HAP-1 (cell line): ENCODE measurements around the gene SMAD9.

ENCODE experiments used
- DNase-seq, 2 experiments: peaks; one replicate each; pipeline ENCODE4 v3.0.0-alpha.2; 2016 to 2020; ENCODE audit warnings: low spot score in 2 of 2
- H3K27me3 ChIP-seq: fragments of 250-450 bp; sonication (Bioruptor Pico); 2 replicates; pipeline ENCODE4 v1.5.1; 2020; ENCODE audit warnings: low read depth, mild to moderate bottlenecking, moderate library complexity
- H3K36me3 ChIP-seq: fragments of 250-450 bp; sonication (Bioruptor Pico); replicated peaks from 2 replicates; pipeline ENCODE4 v1.5.1; 2020; ENCODE audit warnings: mild to moderate bottlenecking
- H3K4me1 ChIP-seq: fragments of 250-450 bp; sonication (Bioruptor Pico); 2 replicates; pipeline ENCODE4 v1.5.1; 2020; ENCODE audit warnings: mild to moderate bottlenecking
- H3K4me3 ChIP-seq: fragments of 250-450 bp; sonication (Bioruptor Pico); 2 replicates; pipeline ENCODE4 v1.5.1; 2020; ENCODE audit warnings: mild to moderate bottlenecking, moderate library complexity
- H3K9me3 ChIP-seq: fragments of 250-450 bp; sonication (Bioruptor Pico); 2 replicates; pipeline ENCODE4 v1.5.1; 2020; ENCODE audit warnings: mild to moderate bottlenecking, moderate library complexity
- in situ Hi-C: fragments of 300-500 bp; cut with MboI; formaldehyde crosslinking; loops from 3 replicates; pipeline ENCODE4 v1.14.3; 2020; ENCODE audit warnings: low sequenced_read_pairs, inconsistent platforms, mixed read lengths

SMAD9 gene

DNA sequence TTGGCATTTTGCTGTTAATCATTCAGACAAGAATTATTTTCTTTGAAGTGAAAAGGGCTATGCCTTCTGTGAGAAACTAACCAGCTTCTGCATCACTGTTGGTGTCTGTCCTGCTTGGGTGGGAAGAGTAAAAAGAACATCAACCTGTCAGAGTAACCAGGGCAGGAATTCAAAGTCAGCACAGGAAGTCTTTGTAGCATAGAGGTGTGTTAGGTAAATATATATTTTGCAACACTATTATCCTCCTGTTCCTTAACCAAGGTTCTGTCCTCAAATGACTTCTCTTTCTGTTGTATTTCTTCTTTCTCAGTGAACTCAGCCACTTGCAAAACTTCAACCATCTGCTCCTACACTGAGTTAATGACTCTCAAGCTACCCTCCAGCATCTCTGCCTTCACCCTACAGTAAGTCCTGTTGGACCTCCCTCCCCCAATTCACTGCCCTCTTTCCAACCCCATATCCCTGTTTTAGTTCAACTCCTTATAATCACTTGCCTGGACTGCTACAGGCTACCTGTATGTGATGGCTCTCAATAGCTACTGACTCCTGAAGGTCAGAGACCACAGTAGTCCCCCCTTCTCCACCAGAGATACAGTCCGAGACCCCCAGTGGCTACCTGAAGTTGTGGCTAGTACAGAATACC is 49.9 kb downstream of the SMAD9 start:
- H3K4me1 ChIP-seq = peaks cover under 1% of the 10 kb centered on the region; the same call in 1 of the 2 replicates
- in situ Hi-C loops = no loop called here
- no peaks in the 10 kb centered on the region for H3K27me3 ChIP-seq
- DNase-seq = no peak
- no peaks in the 10 kb centered on the region for H3K9me3 ChIP-seq
- no peak overlapping the region for H3K4me3 ChIP-seq
- H3K36me3 ChIP-seq = peaks cover under 1% of the 10 kb centered on the region

- H3K27me3 ChIP-seq = no peaks in the 10 kb centered on the region
- DNase-seq = no peak
- H3K36me3 ChIP-seq = peaks cover 7% of the 10 kb centered on the region
- in situ Hi-C loops = no loop called here
- no peak overlapping the region for H3K4me3 ChIP-seq
- H3K9me3 ChIP-seq = no peaks in the 10 kb centered on the region
- no peaks in the 10 kb centered on the region for H3K4me1 ChIP-seq
These were observed 53.8 kb downstream of the SMAD9 start for GRCh38 chr13:36866232-36866631.

DNA sequence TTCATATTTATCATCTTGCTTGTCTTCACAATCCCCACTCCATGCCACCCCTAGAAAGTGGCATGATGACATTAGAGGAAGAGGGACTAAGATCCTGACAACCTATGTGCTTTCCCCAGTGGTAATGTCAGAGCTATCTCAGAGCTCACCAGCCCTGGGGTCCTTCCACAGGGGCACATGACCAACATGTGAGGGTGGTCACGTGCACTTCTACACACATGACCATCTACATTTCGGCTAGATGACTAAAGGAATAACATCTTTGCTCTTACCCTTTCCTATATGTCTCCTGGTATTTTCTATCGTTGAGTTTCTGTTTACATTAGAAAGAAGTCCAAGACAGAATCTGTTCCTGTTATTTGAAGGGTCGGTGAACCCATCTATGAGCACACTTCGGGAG is 54.8 kb downstream of the SMAD9 start:
- H3K4me3 ChIP-seq = no peak overlapping the region
- H3K27me3 ChIP-seq = no peaks in the 10 kb centered on the region
- peaks cover 7% of the 10 kb centered on the region for H3K36me3 ChIP-seq
- no peaks in the 10 kb centered on the region for H3K4me1 ChIP-seq
- no peak for DNase-seq
- no peaks in the 10 kb centered on the region for H3K9me3 ChIP-seq
- in situ Hi-C loops = no loop called here

DNA sequence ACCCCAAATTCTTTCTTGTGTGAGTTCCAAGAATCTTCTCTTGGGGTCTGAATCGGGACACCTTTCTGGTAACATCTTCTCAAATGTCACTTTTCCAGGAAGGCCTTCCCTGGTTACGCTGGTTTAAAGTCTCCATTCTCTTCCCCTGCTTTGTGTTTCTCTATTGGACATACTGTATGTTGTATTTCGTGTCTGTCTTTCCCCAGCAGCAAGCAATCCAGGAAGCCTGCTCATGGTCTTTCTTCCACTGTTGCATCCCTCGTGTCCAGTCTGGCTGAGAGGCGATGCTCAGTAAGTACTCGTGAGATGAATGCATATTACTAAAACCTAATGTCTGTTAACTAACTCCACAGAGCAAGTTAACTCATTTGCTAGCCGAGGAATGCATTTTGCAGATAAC is 57.3 kb downstream of the SMAD9 start:
- Histone ChIP-seq H3K4me1 (no peaks in the 10 kb centered on the region), H3K9me3 (no peaks in the 10 kb centered on the region), H3K36me3 (peaks cover 7% of the 10 kb centered on the region), H3K4me3 (no peak overlapping the region), H3K27me3 (no peaks in the 10 kb centered on the region)
- DNase-seq = no peak
- in situ Hi-C loops = no loop called here

DNA sequence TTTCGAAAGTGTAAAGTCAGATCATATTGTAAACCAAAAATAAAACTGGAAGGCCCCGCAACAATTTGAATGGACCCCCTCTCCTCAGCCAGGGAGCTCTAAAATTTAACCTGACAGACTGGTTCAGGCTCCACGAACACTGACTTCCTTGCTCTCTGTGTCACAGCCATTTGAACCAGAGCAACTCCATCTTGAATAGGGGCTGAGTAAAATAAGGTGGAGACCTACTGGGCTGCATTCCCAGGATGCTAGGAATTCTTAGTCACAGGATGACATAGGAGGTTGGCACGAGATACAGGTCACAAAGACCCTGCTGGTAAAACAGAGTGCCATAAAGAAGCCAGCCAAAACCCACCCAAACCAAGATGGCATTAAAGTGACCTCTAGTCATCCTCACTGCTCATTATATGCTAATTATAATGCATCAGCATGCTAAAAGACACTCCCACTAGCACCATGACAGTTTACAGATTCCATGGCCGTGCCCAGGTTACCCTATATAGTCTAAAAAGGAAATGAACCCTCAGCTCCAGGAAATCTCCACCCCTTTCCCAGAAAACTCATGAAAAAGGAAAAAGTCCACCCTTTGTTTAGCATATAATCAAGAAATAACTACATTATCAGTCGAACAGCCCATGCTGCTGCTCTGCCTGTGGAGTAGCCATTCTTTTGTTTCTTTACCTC is 57.9 kb downstream of the SMAD9 start:
- in situ Hi-C loops = no loop called here

DNA sequence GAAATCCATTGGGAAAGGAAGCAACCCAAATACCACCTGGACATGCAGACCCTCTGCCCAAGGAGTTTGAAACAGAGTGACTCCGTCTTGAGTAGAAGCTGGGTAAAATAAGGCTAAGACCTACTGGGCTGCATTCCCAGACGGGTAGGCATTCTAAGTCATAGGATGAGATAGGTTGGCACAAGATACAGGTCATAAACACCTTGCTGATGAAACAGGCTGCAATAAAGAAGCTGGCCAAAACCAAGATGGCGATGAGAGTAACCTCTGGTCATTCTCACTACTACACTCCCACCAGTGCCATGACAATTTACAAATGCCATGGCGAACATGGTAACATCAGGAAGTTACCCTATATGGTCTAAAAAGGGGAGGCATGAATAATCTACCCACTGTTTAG is 60.8 kb downstream of the SMAD9 start:
- H3K9me3 ChIP-seq = no peaks in the 10 kb centered on the region
- H3K4me3 ChIP-seq = no peak overlapping the region
- 0 out of 2 replicates have a peak, but pooled peaks cover 3% of the 10 kb centered on the region for H3K36me3 ChIP-seq
- H3K4me1 ChIP-seq = no peaks in the 10 kb centered on the region
- H3K27me3 ChIP-seq = no peaks in the 10 kb centered on the region
- DNase-seq = no peak
- in situ Hi-C loops = loop anchor here (10.0 kb wide), 1 partner anchor 126 kb away; no protein-coding TSS in a partner anchor

More for the DNA sequence above, 57.9 kb downstream of the SMAD9 start:
- H3K4me1 ChIP-seq = no peaks in the 10 kb centered on the region
- no peaks in the 10 kb centered on the region for H3K27me3 ChIP-seq
- DNase-seq = no peak
- peaks cover 7% of the 10 kb centered on the region for H3K36me3 ChIP-seq
- H3K4me3 ChIP-seq = no peak overlapping the region
- H3K9me3 ChIP-seq = no peaks in the 10 kb centered on the region

- H3K27me3 ChIP-seq = no peaks in the 10 kb centered on the region
- no peaks in the 10 kb centered on the region for H3K4me1 ChIP-seq
- no peaks in the 10 kb centered on the region for H3K9me3 ChIP-seq
- no peaks in the 10 kb centered on the region for H3K36me3 ChIP-seq
- peak; percentile 17 to 70 for DNase-seq
- no peak overlapping the region for H3K4me3 ChIP-seq
- in situ Hi-C loops = loop anchor here (10.0 kb wide), 1 partner anchor 127 kb away; no protein-coding TSS in a partner anchor
These were observed 61.7 kb downstream of the SMAD9 start for GRCh38 chr13:36858290-36858689.

DNA sequence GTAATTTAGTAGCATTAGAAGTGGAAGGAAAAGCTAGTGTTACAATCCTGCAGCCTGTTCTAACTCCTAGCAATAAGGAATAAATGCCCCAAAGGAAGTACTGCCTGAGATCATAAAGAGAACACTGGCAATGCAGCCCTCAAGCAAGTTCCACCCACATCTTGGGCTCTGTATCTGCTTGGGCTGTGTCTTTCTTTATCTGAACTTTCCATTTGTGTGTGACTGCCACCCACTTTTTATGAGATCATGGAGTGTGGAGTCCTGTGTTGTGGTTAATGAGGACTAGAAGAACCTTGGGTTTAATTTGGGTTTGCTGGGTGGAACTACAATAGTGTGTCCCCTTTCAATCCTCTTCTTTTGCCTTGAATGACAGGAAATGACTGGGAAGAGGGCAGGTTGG is 62.8 kb downstream of the SMAD9 start:
- H3K27me3 ChIP-seq = no peaks in the 10 kb centered on the region
- in situ Hi-C loops = loop anchor here (10.0 kb wide), 1 partner anchor 128 kb away; no protein-coding TSS in a partner anchor
- no peaks in the 10 kb centered on the region for H3K36me3 ChIP-seq

DNA sequence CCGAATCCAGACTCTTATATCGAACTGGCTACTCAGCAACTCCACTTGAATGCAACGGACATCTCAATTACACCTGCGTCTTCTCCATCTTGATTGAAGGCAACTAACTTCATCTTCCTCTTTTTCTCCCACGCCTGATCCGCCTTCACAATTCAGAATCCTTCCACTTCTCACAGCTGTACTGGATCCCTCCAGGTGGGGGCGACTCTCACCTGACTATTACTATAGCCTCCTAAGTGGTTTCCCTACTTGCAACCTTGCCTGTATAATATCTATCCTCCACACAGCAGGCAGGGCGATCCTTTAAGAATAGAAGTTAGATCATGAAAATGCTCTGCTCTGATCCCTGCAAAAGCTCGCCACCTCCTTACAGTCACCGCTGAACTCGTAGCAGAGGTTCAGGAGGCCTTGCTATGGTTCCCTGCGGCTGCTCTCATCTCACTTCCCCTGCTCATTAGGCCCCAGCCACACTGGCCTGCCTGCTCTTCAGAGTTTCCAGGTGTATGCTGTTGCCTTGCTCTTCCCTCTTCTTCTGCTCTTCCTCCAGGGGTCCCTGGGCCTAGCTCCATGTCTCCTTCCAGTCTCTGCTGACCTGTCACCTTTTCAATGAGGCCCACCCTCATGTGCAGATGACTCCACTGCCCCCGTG is 69.1 kb downstream of the SMAD9 start:
- Histone ChIP-seq H3K4me1 (no peaks in the 10 kb centered on the region), H3K27me3 (no peaks in the 10 kb centered on the region), H3K36me3 (no peaks in the 10 kb centered on the region), H3K4me3 (no peak overlapping the region), H3K9me3 (no peaks in the 10 kb centered on the region)
- in situ Hi-C loops = loop anchor here (10.0 kb wide), 1 partner anchor 134 kb away; no protein-coding TSS in a partner anchor
- DNase-seq = peak in 1 of 2 experiments; percentile 59

More for the DNA sequence above, 62.8 kb downstream of the SMAD9 start:
- H3K4me1 ChIP-seq = no peaks in the 10 kb centered on the region
- no peak for DNase-seq
- no peaks in the 10 kb centered on the region for H3K9me3 ChIP-seq
- H3K4me3 ChIP-seq = no peak overlapping the region

DNA sequence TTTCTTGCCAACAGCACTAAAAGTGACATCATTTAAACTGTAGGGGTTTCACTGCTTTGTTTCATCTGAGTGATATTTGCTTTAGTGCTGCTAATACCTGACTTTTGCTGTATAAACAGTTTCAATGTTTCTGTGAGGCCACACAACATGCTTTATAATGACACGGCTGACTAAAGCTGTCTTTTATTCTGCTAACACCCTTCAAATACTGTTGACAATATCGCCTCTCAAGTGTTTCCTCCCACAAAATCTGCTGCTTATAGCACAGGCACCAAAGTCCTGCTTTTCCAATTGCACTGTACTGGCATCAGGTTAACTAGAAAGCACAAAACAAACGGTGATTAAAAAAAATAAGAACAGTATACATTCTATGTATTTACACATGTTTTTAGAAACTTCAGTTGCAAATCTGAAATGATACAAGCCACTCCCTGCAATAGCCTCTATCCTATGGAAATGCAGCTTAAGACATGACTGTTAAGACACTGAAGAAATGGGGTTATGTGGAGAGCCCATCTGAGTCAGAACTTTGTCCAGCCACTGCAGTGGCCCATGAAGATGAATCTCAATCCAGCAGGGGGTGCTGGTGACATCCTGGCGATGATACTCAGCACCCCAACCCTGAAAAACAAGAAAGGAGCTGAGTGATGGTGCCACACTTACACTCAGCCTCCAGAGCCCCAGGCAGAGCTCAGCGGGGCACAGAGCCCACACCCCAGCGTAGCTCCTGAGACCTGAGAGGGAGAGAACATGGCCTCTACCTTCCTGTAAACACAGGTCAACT is 71.6 kb downstream of the SMAD9 start:
- in situ Hi-C loops = no loop called here
- no peaks in the 10 kb centered on the region for H3K27me3 ChIP-seq
- no peaks in the 10 kb centered on the region for H3K4me1 ChIP-seq
- H3K36me3 ChIP-seq = no peaks in the 10 kb centered on the region
- DNase-seq = no peak
- no peak overlapping the region for H3K4me3 ChIP-seq
- H3K9me3 ChIP-seq = no peaks in the 10 kb centered on the region

DNA sequence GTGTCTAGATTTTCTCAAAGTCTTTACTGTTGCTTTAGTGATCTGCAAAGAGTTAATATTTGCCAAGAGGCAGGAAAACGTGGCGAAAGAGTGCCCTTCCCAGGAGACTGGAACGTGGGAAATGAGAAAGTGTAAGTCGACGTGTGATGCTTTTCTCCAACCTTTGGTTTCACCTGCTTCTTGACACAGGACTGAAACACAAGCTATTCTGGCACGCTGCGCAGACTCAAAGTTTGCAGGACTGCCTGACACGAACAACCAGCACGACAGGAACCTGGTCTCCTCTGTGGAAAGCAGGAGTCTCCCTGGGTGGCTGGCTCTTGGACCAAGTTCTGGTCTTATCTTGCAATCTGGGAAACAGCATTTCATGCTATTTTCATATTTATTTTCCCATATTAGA is 72.4 kb downstream of the SMAD9 start:
- DNase-seq = no peak
- no peaks in the 10 kb centered on the region for H3K36me3 ChIP-seq
- no peaks in the 10 kb centered on the region for H3K27me3 ChIP-seq
- H3K4me3 ChIP-seq = no peak overlapping the region
- no peaks in the 10 kb centered on the region for H3K9me3 ChIP-seq
- in situ Hi-C loops = no loop called here
- no peaks in the 10 kb centered on the region for H3K4me1 ChIP-seq

- no peak overlapping the region for H3K4me3 ChIP-seq
- DNase-seq = no peak
- H3K27me3 ChIP-seq = no peaks in the 10 kb centered on the region
- no peaks in the 10 kb centered on the region for H3K36me3 ChIP-seq
- H3K9me3 ChIP-seq = no peaks in the 10 kb centered on the region
- peaks cover 6% of the 10 kb centered on the region; the same call in 1 of the 2 replicates for H3K4me1 ChIP-seq
- in situ Hi-C loops = no loop called here
These were observed 78.6 kb downstream of the SMAD9 start for GRCh38 chr13:36841391-36841790.

DNA sequence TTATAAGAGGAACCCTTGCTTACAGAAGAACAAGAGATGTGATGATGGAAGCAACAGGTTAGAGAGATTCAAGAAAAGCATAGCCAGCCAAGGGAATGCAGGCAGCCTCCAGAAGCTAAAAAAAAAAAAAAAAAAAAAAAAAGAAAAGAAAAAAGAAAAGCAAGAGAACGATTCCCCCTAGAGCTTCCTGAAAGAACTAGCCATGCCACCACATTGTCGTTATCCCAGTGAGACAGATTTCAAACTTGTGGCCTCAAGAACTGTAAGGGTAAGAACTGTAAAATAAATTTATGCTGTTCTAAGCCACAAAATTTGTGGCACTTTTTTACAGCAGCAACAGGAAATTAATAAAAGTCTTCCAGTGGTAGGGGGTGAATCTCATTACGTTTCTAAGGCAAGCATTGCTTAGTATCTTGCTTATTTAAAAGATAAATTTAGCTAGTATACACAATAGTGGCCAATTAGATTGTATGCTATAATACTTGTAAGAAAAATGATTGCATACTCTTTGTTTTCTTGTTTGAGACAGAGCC is 79.3 kb downstream of the SMAD9 start:
- no peaks in the 10 kb centered on the region for H3K9me3 ChIP-seq
- H3K4me1 ChIP-seq = peaks cover 6% of the 10 kb centered on the region; the same call in 1 of the 2 replicates
- no peaks in the 10 kb centered on the region for H3K36me3 ChIP-seq
- H3K27me3 ChIP-seq = no peaks in the 10 kb centered on the region
- H3K4me3 ChIP-seq = no peak overlapping the region
- in situ Hi-C loops = no loop called here
- DNase-seq = no peak
